K562 (cell line): ENCODE results near the gene C19orf67. TPM values are rescaled to one million over a fixed set of nuclear protein-coding genes. Genes with fewer than 3 reads are reported as not detected.

ENCODE experiments used
- CAMTA2 ChIP-seq: fragments of 250-450 bp; sonication (Bioruptor Pico); conservative IDR thresholded peaks from 2 replicates; pipeline ENCODE4 v1.5.1; 2022
- HDAC6 ChIP-seq: IDR thresholded peaks from 2 replicates; pipeline ENCODE4 v1.6.1; 2012; ENCODE audit warnings: low read depth, mild to moderate bottlenecking, control low read depth, inconsistent platforms, low read length, moderate library complexity
- HMGN3 ChIP-seq: IDR thresholded peaks from 2 replicates; pipeline ENCODE4 v1.6.1; 2011; ENCODE audit warnings: borderline replicate concordance, low read depth, mild to moderate bottlenecking, mixed read lengths, low read length; ENCODE audit not compliant: insufficient read length; ENCODE audit errors: extremely low read depth
- JUN ChIP-seq, 2 experiments: sonication (generic) in 1 of 2; formaldehyde crosslinking in 1 of 2; IDR thresholded peaks; 2 replicates each; pipeline versions ENCODE4 v1.6.1 to v1.8.0; 2012 to 2022; ENCODE audit warnings: borderline replicate concordance in 2 of 2, mild to moderate bottlenecking in 2 of 2, improper control_type of control experiment in 1 of 2, low read depth in 1 of 2, low read length in 1 of 2, missing genetic modification reagents in 1 of 2
- OTX1 ChIP-seq: fragments of 450-650 bp; formaldehyde crosslinking; IDR thresholded peaks from 2 replicates; pipeline ENCODE4 v1.4.0; 2022; ENCODE audit warnings: mild to moderate bottlenecking
- RBM34 ChIP-seq: fragments of 200-400 bp; formaldehyde crosslinking; IDR thresholded peaks from 2 replicates; pipeline ENCODE4 v1.6.1; 2018; ENCODE audit warnings: low read length, borderline replicate concordance; ENCODE audit not compliant: insufficient read depth
- SAP30 ChIP-seq: fragments of 200-600 bp; sonication (generic); IDR thresholded peaks from 2 replicates; pipeline ENCODE4 v1.6.1; 2012; ENCODE audit warnings: borderline replicate concordance, low read depth, mild to moderate bottlenecking, moderate library complexity, low read length, control low read depth, inconsistent platforms; ENCODE audit not compliant: insufficient read depth, poor library complexity, severe bottlenecking
- STAT5B ChIP-seq: fragments of 250-450 bp; sonication (Bioruptor Pico); IDR thresholded peaks from 2 replicates; pipeline ENCODE4 v1.8.0; 2021; ENCODE audit warnings: mild to moderate bottlenecking, inconsistent platforms
- YY1 ChIP-seq, 3 experiments: IDR thresholded peaks; 2 replicates each; pipeline ENCODE4 v1.6.1; 2011; ENCODE audit warnings: low read length in 2 of 3, mild to moderate bottlenecking in 2 of 3, moderate library complexity in 2 of 3, borderline replicate concordance in 1 of 3, control low read depth in 1 of 3, low read depth in 1 of 3; ENCODE audit not compliant: insufficient read depth in 3 of 3, insufficient replicate concordance in 2 of 3, control insufficient read depth in 1 of 3, insufficient read length in 1 of 3; ENCODE audit errors: extremely low read depth in 1 of 3
- ZBTB7A ChIP-seq: IDR thresholded peaks from 2 replicates; pipeline ENCODE4 v1.6.1; 2011; ENCODE audit warnings: low read depth, mild to moderate bottlenecking, low read length, moderate library complexity, borderline replicate concordance; ENCODE audit not compliant: control insufficient read depth
- ZNF764 ChIP-seq: fragments of 250-450 bp; sonication (Bioruptor Pico); IDR thresholded peaks from 2 replicates; pipeline ENCODE4 v1.4.0; 2020; ENCODE audit warnings: low read depth, mild to moderate bottlenecking, moderate library complexity
- polyA plus RNA-seq, 8 experiments: library from polyadenylated mRNA; depleted of rRNA in 4 of 8; stranded (reverse) in 5 of 8; unstranded in 3 of 8; fragments of >200 nt; fragmentation: Nextera tagmentation in 2 of 8; fragmentation: Illumina TruSeq in 1 of 8; extraction: Ambion mirVana in 2 of 8; extraction: Trizol in 1 of 8; gene quantifications; 2 replicates each; pipeline versions ENCODE4 v1.2.1 to v1.2.3, GENCODE V29; 2011 to 2014; ENCODE audit warnings: inconsistent platforms in 1 of 8, missing spikeins in 1 of 8
- total RNA-seq, 7 experiments: library from RNA; depleted of rRNA in 6 of 7; stranded (reverse); fragments of >200 nt in 6 of 7; fragmentation: Illumina TruSeq in 2 of 7; extraction: Trizol in 2 of 7; gene quantifications; 2 replicates each; pipeline versions ENCODE4 v1.2.1 to v1.2.3, GENCODE V29; 2011 to 2021; ENCODE audit warnings: low replicate concordance in 1 of 7
- TF ChIP-seq, protein P1 (sequence below): fragments of 250-450 bp; sonication (Bioruptor Pico); IDR thresholded peaks from 2 replicates; pipeline ENCODE4 v1.4.0; 2020
- TF ChIP-seq, protein P2 (sequence below): fragments of 450-650 bp; IDR thresholded peaks from 2 replicates; pipeline ENCODE4 v1.6.1; 2016; ENCODE audit warnings: low read depth, mild to moderate bottlenecking, moderate library complexity
- TF ChIP-seq, protein P3 (sequence below): fragments of 200-800 bp; sonication (Bioruptor generic); IDR thresholded peaks from 2 replicates; pipeline ENCODE4 v1.6.1; 2017; ENCODE audit warnings: missing genetic modification characterization, missing compliant biosample characterization
- TF ChIP-seq, protein P4 (sequence below): sonication (generic); formaldehyde crosslinking; IDR thresholded peaks from 2 replicates; pipeline ENCODE4 v1.8.0; 2022; ENCODE audit warnings: missing genetic modification reagents, mild to moderate bottlenecking, moderate library complexity, borderline replicate concordance
- TF ChIP-seq, protein P5 (sequence below): fragments of 250-450 bp; sonication (Bioruptor Pico); IDR thresholded peaks from 2 replicates; pipeline ENCODE4 v1.8.0; 2022; ENCODE audit warnings: inconsistent platforms, mild to moderate bottlenecking, moderate library complexity, borderline replicate concordance
- TF ChIP-seq, protein P6 (sequence below): fragments of 450-650 bp; IDR thresholded peaks from 2 replicates; pipeline ENCODE4 v1.6.1; 2016; ENCODE audit warnings: missing biosample characterization, missing genetic modification characterization

C19orf67 gene
- total and polyA plus RNA-seq, 9 of the 15 experiments (the other 6 are each of a cell fraction or from before 2014, with no cell fraction given), result 0.29 to 1.8 (median 0.51) TPM; not detected in 3

DNA sequence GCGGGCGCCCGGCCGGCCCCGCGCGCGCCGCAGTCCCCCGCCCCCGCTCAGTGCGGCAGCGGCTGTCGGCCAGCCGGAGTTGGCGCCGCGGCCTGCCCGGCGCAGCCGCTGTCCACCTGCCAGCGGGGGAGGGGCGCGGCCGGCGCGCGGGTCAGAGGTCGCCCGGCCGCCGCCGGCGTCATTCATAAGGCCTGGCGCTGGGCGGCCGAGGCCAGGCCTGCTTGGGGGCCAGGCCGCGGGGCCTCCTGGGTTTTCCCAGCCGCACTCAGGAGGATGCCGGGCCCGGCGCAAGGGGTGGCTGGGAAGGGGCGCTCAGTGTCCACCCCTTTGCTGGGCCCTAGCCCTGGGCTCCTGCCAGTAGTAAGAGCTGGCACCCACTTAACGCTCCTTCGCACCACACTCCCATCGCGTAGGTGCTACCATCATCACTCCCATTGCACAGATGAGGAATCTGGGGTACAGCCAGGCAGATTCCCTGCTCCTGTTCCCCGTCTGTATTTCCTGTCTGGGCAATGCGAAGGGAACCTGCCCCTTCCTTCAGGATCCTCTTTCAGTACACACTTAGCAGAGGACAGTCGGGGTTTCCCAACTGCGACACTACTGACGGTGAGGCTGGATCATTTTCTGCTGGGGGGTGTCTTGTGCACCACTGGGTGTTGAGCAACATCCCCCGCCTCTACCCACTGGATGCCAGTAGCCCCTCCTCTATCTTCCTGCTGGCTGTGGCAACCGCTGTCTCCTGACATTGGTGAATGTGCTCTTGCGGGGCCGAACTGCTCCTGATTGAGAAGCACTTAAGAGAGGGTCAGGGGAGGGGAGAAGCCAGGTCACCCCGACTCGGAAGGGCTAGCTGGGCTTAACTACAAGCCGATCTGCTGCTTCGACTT lies 32.8 kb upstream of the C19orf67 start (continued):
- TF ChIP-seq, protein P1, sequence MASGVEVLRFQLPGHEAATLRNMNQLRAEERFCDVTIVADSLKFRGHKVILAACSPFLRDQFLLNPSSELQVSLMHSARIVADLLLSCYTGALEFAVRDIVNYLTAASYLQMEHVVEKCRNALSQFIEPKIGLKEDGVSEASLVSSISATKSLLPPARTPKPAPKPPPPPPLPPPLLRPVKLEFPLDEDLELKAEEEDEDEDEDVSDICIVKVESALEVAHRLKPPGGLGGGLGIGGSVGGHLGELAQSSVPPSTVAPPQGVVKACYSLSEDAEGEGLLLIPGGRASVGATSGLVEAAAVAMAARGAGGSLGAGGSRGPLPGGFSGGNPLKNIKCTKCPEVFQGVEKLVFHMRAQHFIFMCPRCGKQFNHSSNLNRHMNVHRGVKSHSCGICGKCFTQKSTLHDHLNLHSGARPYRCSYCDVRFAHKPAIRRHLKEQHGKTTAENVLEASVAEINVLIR (CRISPR knock-in tag), result no peak
- TF ChIP-seq, protein P2, sequence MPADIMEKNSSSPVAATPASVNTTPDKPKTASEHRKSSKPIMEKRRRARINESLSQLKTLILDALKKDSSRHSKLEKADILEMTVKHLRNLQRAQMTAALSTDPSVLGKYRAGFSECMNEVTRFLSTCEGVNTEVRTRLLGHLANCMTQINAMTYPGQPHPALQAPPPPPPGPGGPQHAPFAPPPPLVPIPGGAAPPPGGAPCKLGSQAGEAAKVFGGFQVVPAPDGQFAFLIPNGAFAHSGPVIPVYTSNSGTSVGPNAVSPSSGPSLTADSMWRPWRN, result no peak
- no peak for TF ChIP-seq OTX1
- 0 out of 2 replicates have a peak, but pooled peaks have one; percentile 88 for TF ChIP-seq CAMTA2 (CRISPR knock-in tag)
- TF ChIP-seq RBM34, result no peak
- TF ChIP-seq, protein P3, sequence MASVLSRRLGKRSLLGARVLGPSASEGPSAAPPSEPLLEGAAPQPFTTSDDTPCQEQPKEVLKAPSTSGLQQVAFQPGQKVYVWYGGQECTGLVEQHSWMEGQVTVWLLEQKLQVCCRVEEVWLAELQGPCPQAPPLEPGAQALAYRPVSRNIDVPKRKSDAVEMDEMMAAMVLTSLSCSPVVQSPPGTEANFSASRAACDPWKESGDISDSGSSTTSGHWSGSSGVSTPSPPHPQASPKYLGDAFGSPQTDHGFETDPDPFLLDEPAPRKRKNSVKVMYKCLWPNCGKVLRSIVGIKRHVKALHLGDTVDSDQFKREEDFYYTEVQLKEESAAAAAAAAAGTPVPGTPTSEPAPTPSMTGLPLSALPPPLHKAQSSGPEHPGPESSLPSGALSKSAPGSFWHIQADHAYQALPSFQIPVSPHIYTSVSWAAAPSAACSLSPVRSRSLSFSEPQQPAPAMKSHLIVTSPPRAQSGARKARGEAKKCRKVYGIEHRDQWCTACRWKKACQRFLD, result peak; percentile 43; the same call in 1 of the 2 replicates
- TF ChIP-seq ZNF764 (CRISPR knock-in tag), result no peak
- TF ChIP-seq, protein P4, sequence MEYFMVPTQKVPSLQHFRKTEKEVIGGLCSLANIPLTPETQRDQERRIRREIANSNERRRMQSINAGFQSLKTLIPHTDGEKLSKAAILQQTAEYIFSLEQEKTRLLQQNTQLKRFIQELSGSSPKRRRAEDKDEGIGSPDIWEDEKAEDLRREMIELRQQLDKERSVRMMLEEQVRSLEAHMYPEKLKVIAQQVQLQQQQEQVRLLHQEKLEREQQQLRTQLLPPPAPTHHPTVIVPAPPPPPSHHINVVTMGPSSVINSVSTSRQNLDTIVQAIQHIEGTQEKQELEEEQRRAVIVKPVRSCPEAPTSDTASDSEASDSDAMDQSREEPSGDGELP (CRISPR knock-in tag), result no peak
- peak; percentile 54 for TF ChIP-seq SAP30
- TF ChIP-seq YY1 (IDR thresholded peaks at IDR 0.05; ENCODE audit: borderline replicate concordance in 1 of 3, control insufficient read depth in 1 of 3, extremely low read depth in 1 of 3, insufficient read depth in 3 of 3, insufficient read length in 1 of 3, insufficient replicate concordance in 2 of 3, low read depth in 1 of 3, low read length in 2 of 3), result no peak
- TF ChIP-seq HMGN3, result peak; percentile 47
- TF ChIP-seq, protein P5, sequence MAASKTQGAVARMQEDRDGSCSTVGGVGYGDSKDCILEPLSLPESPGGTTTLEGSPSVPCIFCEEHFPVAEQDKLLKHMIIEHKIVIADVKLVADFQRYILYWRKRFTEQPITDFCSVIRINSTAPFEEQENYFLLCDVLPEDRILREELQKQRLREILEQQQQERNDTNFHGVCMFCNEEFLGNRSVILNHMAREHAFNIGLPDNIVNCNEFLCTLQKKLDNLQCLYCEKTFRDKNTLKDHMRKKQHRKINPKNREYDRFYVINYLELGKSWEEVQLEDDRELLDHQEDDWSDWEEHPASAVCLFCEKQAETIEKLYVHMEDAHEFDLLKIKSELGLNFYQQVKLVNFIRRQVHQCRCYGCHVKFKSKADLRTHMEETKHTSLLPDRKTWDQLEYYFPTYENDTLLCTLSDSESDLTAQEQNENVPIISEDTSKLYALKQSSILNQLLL (CRISPR knock-in tag), result no peak
- no peak for TF ChIP-seq HDAC6
- peak; percentile 25; the same call in 1 of the 2 replicates for TF ChIP-seq ZBTB7A
- no peak for TF ChIP-seq STAT5B (CRISPR knock-in tag)
- TF ChIP-seq JUN (IDR thresholded peaks at IDR 0.05; ENCODE audit: borderline replicate concordance, low read depth, low read length), result no peak
- TF ChIP-seq JUN (CRISPR knock-in tag; IDR thresholded peaks at IDR 0.05; ENCODE audit: borderline replicate concordance), result no peak
- TF ChIP-seq, protein P6, sequence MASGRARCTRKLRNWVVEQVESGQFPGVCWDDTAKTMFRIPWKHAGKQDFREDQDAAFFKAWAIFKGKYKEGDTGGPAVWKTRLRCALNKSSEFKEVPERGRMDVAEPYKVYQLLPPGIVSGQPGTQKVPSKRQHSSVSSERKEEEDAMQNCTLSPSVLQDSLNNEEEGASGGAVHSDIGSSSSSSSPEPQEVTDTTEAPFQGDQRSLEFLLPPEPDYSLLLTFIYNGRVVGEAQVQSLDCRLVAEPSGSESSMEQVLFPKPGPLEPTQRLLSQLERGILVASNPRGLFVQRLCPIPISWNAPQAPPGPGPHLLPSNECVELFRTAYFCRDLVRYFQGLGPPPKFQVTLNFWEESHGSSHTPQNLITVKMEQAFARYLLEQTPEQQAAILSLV (tag), result no peak
